NCI-H1694 treated with DMSO at 0.1 percent for 48 hours (cell line): ENCODE measurements around the gene GABRR3.
A peak's percentile ranks its signal among the peaks of the same experiment; 100 is the strongest.

Source experiments
- DNase-seq: peaks from one replicate; lab custom pipeline; 2025; lab: John Stamatoyannopoulos, UW

Gene GABRR3

GRCh38 chr3:97988784-97989568 is 46.1 kb downstream of the GABRR3 start:
- no peak for DNase-seq

GRCh38 chr3:97987306-97987705 is 47.8 kb downstream of the GABRR3 start:
- no peak for DNase-seq

GRCh38 chr3:97983933-97984491 is 51.1 kb downstream of the GABRR3 start:
- no peak for DNase-seq

GRCh38 chr3:97981886-97982285 is 53.2 kb downstream of the GABRR3 start:
- DNase-seq: no peak

GRCh38 chr3:97979610-97980009 is 55.5 kb downstream of the GABRR3 start:
- DNase-seq: peak; percentile 60

GRCh38 chr3:97975466-97975865 is 59.6 kb downstream of the GABRR3 start:
- peak; percentile 25 for DNase-seq

GRCh38 chr3:97974996-97975395 is 60.1 kb downstream of the GABRR3 start:
- no peak for DNase-seq

GRCh38 chr3:97972976-97973375 is 62.1 kb downstream of the GABRR3 start:
- no peak for DNase-seq

GRCh38 chr3:97971679-97972567 is 63.2 kb downstream of the GABRR3 start, which contains the start of gene RIOX2:
TSS of gene RIOX2 (minus strand) at chr3:97972431. CDS start at chr3:97967593, 4,838 bp downstream.
- peak; percentile 52 for DNase-seq

GRCh38 chr3:97970956-97971620 is 64.0 kb downstream of the GABRR3 start:
- peak; percentile 58 for DNase-seq

- DNase-seq: peak; percentile 40
Observed at GRCh38 chr3:97970156-97970555, 65.0 kb downstream of the GABRR3 start.

- DNase-seq: no peak
Observed at GRCh38 chr3:97969541-97969940, 65.6 kb downstream of the GABRR3 start.

GRCh38 chr3:97968376-97968775 is 66.7 kb downstream of the GABRR3 start:
- no peak for DNase-seq

GRCh38 chr3:97967966-97968365 is 67.1 kb downstream of the GABRR3 start:
- no peak for DNase-seq

- no peak for DNase-seq
Observed at GRCh38 chr3:97960993-97961766, 73.9 kb downstream of the GABRR3 start.

- DNase-seq: no peak
Observed at GRCh38 chr3:97960551-97960950, 74.6 kb downstream of the GABRR3 start.

GRCh38 chr3:97959872-97960271 is 75.2 kb downstream of the GABRR3 start:
- DNase-seq: no peak

- no peak for DNase-seq
Observed at GRCh38 chr3:97958796-97959195, 76.3 kb downstream of the GABRR3 start.

GRCh38 chr3:97958396-97958795 is 76.7 kb downstream of the GABRR3 start:
- no peak for DNase-seq

GRCh38 chr3:97957617-97958311 is 77.4 kb downstream of the GABRR3 start:
- no peak for DNase-seq

GRCh38 chr3:97956051-97956450 is 79.1 kb downstream of the GABRR3 start:
- no peak for DNase-seq
